ENCODE measurements around the gene SNRPA.
"Not testable (repeated sequence)": the region's sequence is repeated elsewhere in the genome, so short reads cannot be mapped to it uniquely, and the experiment has no call there.

The SNRPA gene

GRCh38 chr19:40777937-40778705, 27.1 kb downstream of the SNRPA start, which contains the start of gene RAB4B:
Gene RAB4B (plus strand): TSS chr19:40778247. CDS start chr19:40778376, 129 bp downstream.
- DNase-seq = peak; percentile 99

GRCh38 chr19:40778706-40779284, 27.8 kb downstream of the SNRPA start:
- DNase-seq = peak; percentile 38

- no peak for DNase-seq
These were observed 29.6 kb downstream of the SNRPA start for GRCh38 chr19:40780582-40780981.

GRCh38 chr19:40781140-40781539, 30.1 kb downstream of the SNRPA start:
- DNase-seq = no peak

- DNase-seq = no peak
These were observed 32.7 kb downstream of the SNRPA start for GRCh38 chr19:40783711-40784110.

GRCh38 chr19:40784146-40784545, 33.1 kb downstream of the SNRPA start:
- not testable (repeated sequence) for DNase-seq

- DNase-seq = no peak
These were observed 34.5 kb downstream of the SNRPA start for GRCh38 chr19:40785526-40785925.

- no peak for DNase-seq
These were observed 35.3 kb downstream of the SNRPA start for GRCh38 chr19:40786060-40787037.

- DNase-seq = no peak
These were observed 40.3 kb downstream of the SNRPA start for GRCh38 chr19:40791349-40791748.

GRCh38 chr19:40791996-40792395, 41.0 kb downstream of the SNRPA start:
- no peak for DNase-seq

GRCh38 chr19:40797166-40797962, 46.4 kb downstream of the SNRPA start:
- DNase-seq = no peak

GRCh38 chr19:40797963-40798682, 47.1 kb downstream of the SNRPA start:
- DNase-seq = peak; percentile 64

GRCh38 chr19:40798683-40799557, 47.9 kb downstream of the SNRPA start, which contains the start of gene EGLN2:
Gene EGLN2 (plus strand): TSS chr19:40799191. CDS start chr19:40800573, 1,382 bp downstream.
- peak; percentile 97 for DNase-seq

- DNase-seq = no peak
These were observed 48.7 kb downstream of the SNRPA start for GRCh38 chr19:40799558-40800338.

GRCh38 chr19:40800339-40800996, 49.5 kb downstream of the SNRPA start:
- no peak for DNase-seq

GRCh38 chr19:40800997-40801377, 50.0 kb downstream of the SNRPA start:
- DNase-seq = no peak

GRCh38 chr19:40801426-40802299, 50.7 kb downstream of the SNRPA start:
- no peak for DNase-seq
